Measurements from ENCODE around the gene NOSTRIN.

Gene NOSTRIN

DNA sequence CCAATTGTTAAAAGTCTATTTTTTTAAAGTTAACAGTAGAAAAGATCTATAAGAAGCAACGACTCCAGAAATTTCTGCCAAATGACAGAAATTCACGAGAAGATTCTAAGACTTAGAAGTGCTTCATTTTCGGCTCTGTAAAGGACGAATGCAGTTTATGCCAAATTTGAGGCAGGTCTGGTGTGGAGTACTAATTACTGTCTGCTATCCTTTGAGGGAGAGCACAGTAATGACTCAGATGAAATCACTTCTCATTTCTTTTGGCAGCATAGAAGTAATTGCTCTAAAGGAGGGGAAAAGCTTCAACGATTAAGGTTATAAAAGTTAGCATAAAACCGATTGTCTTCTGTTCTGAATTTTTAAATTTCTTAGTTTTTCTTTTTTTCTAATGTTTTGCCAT lies 110.0 kb downstream of the NOSTRIN start:
- TF ChIP-seq TAF1 (IDR thresholded peaks at IDR 0.05; ENCODE audit: borderline replicate concordance, insufficient read depth, low read length) (no peak), POLR2AphosphoS5 (IDR thresholded peaks at IDR 0.05; ENCODE audit: low read depth, low read length) (no peak), FOXP2 (optimal IDR thresholded peaks at IDR 0.05; ENCODE audit: borderline replicate concordance, extremely low read depth, extremely low read length, insufficient read depth) (no peak), SIN3A (IDR thresholded peaks at IDR 0.05; ENCODE audit: borderline replicate concordance, insufficient read depth, low read length) (no peak)
- TF ChIP-seq, protein P1, sequence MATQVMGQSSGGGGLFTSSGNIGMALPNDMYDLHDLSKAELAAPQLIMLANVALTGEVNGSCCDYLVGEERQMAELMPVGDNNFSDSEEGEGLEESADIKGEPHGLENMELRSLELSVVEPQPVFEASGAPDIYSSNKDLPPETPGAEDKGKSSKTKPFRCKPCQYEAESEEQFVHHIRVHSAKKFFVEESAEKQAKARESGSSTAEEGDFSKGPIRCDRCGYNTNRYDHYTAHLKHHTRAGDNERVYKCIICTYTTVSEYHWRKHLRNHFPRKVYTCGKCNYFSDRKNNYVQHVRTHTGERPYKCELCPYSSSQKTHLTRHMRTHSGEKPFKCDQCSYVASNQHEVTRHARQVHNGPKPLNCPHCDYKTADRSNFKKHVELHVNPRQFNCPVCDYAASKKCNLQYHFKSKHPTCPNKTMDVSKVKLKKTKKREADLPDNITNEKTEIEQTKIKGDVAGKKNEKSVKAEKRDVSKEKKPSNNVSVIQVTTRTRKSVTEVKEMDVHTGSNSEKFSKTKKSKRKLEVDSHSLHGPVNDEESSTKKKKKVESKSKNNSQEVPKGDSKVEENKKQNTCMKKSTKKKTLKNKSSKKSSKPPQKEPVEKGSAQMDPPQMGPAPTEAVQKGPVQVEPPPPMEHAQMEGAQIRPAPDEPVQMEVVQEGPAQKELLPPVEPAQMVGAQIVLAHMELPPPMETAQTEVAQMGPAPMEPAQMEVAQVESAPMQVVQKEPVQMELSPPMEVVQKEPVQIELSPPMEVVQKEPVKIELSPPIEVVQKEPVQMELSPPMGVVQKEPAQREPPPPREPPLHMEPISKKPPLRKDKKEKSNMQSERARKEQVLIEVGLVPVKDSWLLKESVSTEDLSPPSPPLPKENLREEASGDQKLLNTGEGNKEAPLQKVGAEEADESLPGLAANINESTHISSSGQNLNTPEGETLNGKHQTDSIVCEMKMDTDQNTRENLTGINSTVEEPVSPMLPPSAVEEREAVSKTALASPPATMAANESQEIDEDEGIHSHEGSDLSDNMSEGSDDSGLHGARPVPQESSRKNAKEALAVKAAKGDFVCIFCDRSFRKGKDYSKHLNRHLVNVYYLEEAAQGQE (IDR thresholded peaks at IDR 0.05; ENCODE audit: insufficient read depth in 1 of 2, low read depth in 2 of 2, low read length in 2 of 2): no peak

DNA sequence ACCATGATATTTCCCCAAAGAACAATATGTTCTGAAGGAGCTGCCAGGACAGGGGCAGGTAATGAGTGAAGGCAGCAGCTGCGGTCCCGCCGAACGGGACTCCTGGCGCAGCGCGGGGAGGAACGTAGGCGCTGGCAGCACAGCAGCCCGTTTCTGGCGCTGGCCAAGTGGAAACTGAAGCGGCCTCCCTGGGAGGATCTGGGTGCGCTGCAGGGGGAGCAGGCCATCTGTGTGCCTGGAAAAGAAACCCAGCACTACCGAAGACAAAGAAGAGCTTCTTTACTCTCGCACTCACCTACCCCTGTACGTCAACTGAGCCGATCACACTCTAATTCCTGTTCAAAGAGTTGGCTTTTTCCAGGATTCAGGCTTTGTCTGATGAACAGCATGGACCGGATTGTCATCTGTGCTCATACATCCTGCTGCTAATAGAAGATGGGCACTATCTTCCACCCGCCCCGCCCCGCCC lies 110.5 kb downstream of the NOSTRIN start:
- TF ChIP-seq FOXP2 (optimal IDR thresholded peaks at IDR 0.05; ENCODE audit: borderline replicate concordance, extremely low read depth, extremely low read length, insufficient read depth) (no peak), TAF1 (IDR thresholded peaks at IDR 0.05; ENCODE audit: borderline replicate concordance, insufficient read depth, low read length) (no peak), SIN3A (IDR thresholded peaks at IDR 0.05; ENCODE audit: borderline replicate concordance, insufficient read depth, low read length) (no peak), POLR2AphosphoS5 (IDR thresholded peaks at IDR 0.05; ENCODE audit: low read depth, low read length) (no peak)
- TF ChIP-seq, protein P1 (IDR thresholded peaks at IDR 0.05; ENCODE audit: insufficient read depth in 1 of 2, low read depth in 2 of 2, low read length in 2 of 2): no peak

DNA sequence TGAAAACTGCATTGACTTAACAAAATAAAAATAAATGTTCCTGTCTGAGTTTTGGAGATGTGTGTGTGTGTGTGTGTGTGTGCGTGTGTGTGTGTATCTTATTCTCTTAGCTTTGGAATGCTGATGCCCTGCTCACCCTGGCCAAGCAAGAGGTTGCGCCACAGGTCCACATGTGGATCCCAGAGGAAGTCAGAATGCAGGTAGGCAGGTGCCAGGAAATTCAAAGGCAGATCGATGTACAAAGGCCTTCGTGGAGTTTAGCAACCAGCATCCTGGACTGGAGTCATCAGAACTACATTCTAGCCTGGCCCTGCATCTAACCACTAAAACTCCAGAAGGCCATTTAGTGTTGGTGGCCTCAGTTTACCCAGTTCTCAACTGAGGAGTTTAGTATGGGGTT lies 111.1 kb downstream of the NOSTRIN start:
- TF ChIP-seq, protein P1 (IDR thresholded peaks at IDR 0.05; ENCODE audit: insufficient read depth in 1 of 2, low read depth in 2 of 2, low read length in 2 of 2): no peak
- TF ChIP-seq TAF1 (IDR thresholded peaks at IDR 0.05; ENCODE audit: borderline replicate concordance, insufficient read depth, low read length): no peak
- TF ChIP-seq SIN3A (IDR thresholded peaks at IDR 0.05; ENCODE audit: borderline replicate concordance, insufficient read depth, low read length): no peak
- TF ChIP-seq POLR2AphosphoS5 (IDR thresholded peaks at IDR 0.05; ENCODE audit: low read depth, low read length): no peak
- no peak for TF ChIP-seq FOXP2 (optimal IDR thresholded peaks at IDR 0.05; ENCODE audit: borderline replicate concordance, extremely low read depth, extremely low read length, insufficient read depth)

All from PFSK-1 (cell line).